Hepatic stellate cell (primary cell): ENCODE results near the gene PABPC1L.

Experiments
- DNase-seq: peaks from one replicate; pipeline ENCODE4 v3.0.0; 2011; ENCODE audit warnings: low spot score

The PABPC1L gene

GRCh38 chr20:44966030-44966961 is 56.4 kb downstream of the PABPC1L start, which contains the start of gene STK4:
Gene STK4, plus strand, starts transcription at chr20:44966512. Its CDS starts 57 bp downstream, at chr20:44966569.
- DNase-seq, result peak; percentile 87

GRCh38 chr20:44967207-44967807 is 57.4 kb downstream of the PABPC1L start:
- DNase-seq, result peak; percentile 11

GRCh38 chr20:44969300-44969894 is 59.5 kb downstream of the PABPC1L start:
- no peak for DNase-seq

- DNase-seq, result no peak
These were observed 60.4 kb downstream of the PABPC1L start for GRCh38 chr20:44970243-44970757.

- peak; percentile 12 for DNase-seq
These were observed 63.2 kb downstream of the PABPC1L start for GRCh38 chr20:44973053-44973452.

- no peak for DNase-seq
These were observed 66.8 kb downstream of the PABPC1L start for GRCh38 chr20:44976698-44977097.

- DNase-seq, result peak; percentile 36
These were observed 69.3 kb downstream of the PABPC1L start for GRCh38 chr20:44979090-44979621.

- no peak for DNase-seq
These were observed 72.0 kb downstream of the PABPC1L start for GRCh38 chr20:44981736-44982406.

- no peak for DNase-seq
These were observed 73.3 kb downstream of the PABPC1L start for GRCh38 chr20:44983093-44983674.

- DNase-seq, result no peak
These were observed 78.8 kb downstream of the PABPC1L start for GRCh38 chr20:44988631-44989171.
